ENCODE data around the gene SLC35A3.
A peak's percentile ranks its signal among the peaks of the same experiment; 100 is the strongest.
"Not testable (repeated sequence)": the region's sequence is repeated elsewhere in the genome, so short reads cannot be mapped to it uniquely, and the experiment has no call there.

Gene SLC35A3

GRCh38 chr1:100036718-100037655 lies 67.2 kb downstream of the SLC35A3 start:
- DNase-seq (ENCODE audit: low read depth) = no peak

GRCh38 chr1:100037656-100037926 lies 67.8 kb downstream of the SLC35A3 start:
- DNase-seq (ENCODE audit: low read depth) = no peak

GRCh38 chr1:100037927-100038659 lies 68.3 kb downstream of the SLC35A3 start:
- peak; percentile 83 for DNase-seq (ENCODE audit: low read depth)

GRCh38 chr1:100038660-100039287 lies 69.0 kb downstream of the SLC35A3 start:
- peak; percentile 69 for DNase-seq (ENCODE audit: low read depth)

GRCh38 chr1:100039591-100039990 lies 69.8 kb downstream of the SLC35A3 start:
- no peak for DNase-seq (ENCODE audit: low read depth)

- no peak for DNase-seq (ENCODE audit: low read depth)
These were observed 75.4 kb downstream of the SLC35A3 start for GRCh38 chr1:100045206-100045605.

- not testable (repeated sequence) for DNase-seq (ENCODE audit: low read depth)
These were observed 77.5 kb downstream of the SLC35A3 start for GRCh38 chr1:100047235-100047708.

- DNase-seq (ENCODE audit: low read depth) = no peak
These were observed 80.3 kb downstream of the SLC35A3 start for GRCh38 chr1:100050139-100050538.

- no peak for DNase-seq (ENCODE audit: low read depth)
These were observed 81.6 kb downstream of the SLC35A3 start for GRCh38 chr1:100051401-100051800.

GRCh38 chr1:100051893-100052292 lies 82.1 kb downstream of the SLC35A3 start:
- no peak for DNase-seq (ENCODE audit: low read depth)

GRCh38 chr1:100053119-100053518 lies 83.3 kb downstream of the SLC35A3 start:
- no peak for DNase-seq (ENCODE audit: low read depth)

GRCh38 chr1:100053727-100054126 lies 83.9 kb downstream of the SLC35A3 start:
- no peak for DNase-seq (ENCODE audit: low read depth)

- DNase-seq (ENCODE audit: low read depth) = no peak
These were observed 91.9 kb downstream of the SLC35A3 start for GRCh38 chr1:100061681-100062080.

- DNase-seq (ENCODE audit: low read depth) = no peak
These were observed 95.6 kb downstream of the SLC35A3 start for GRCh38 chr1:100065183-100065968.

GRCh38 chr1:100065969-100066227 lies 96.1 kb downstream of the SLC35A3 start:
- no peak for DNase-seq (ENCODE audit: low read depth)

- no peak for DNase-seq (ENCODE audit: low read depth)
These were observed 100.6 kb downstream of the SLC35A3 start for GRCh38 chr1:100070201-100070939.

GRCh38 chr1:100073531-100073930 lies 103.7 kb downstream of the SLC35A3 start:
- no peak for DNase-seq (ENCODE audit: low read depth)

GRCh38 chr1:100074604-100075395 lies 105.0 kb downstream of the SLC35A3 start:
- DNase-seq (ENCODE audit: low read depth) = no peak

GRCh38 chr1:100075773-100076172 lies 106.0 kb downstream of the SLC35A3 start:
- DNase-seq (ENCODE audit: low read depth) = no peak

GRCh38 chr1:100076319-100076718 lies 106.5 kb downstream of the SLC35A3 start:
- DNase-seq (ENCODE audit: low read depth) = no peak

GRCh38 chr1:100076744-100077143 lies 106.9 kb downstream of the SLC35A3 start:
- no peak for DNase-seq (ENCODE audit: low read depth)
